ENCODE data around the gene TTLL9. TPM values are rescaled to one million over a fixed set of nuclear protein-coding genes. Genes with fewer than 3 reads are reported as not detected.

The TTLL9 gene
- total and polyA plus RNA-seq, 2 of the 13 experiments (the other 11 are each of a cell fraction or from before 2014, with no cell fraction given) = not detected

- no peak for TF ChIP-seq ZFP37 (CRISPR knock-in tag; IDR thresholded peaks at IDR 0.05; ENCODE audit: borderline replicate concordance)
These were observed 538 bp downstream of the TTLL9 start (continued) for GRCh38 chr20:31870726-31871617.

GRCh38 chr20:31871618-31871954, 1.2 kb downstream of the TTLL9 start:
- ATAC-seq = no peak
- H3K9ac ChIP-seq (ENCODE audit: insufficient read depth, low read depth, low read length) = no peak overlapping the region
- no peak overlapping the region for H3K4me3 ChIP-seq (replicated peaks in 1 of 3; ENCODE audit: insufficient read depth in 1 of 3, low read depth in 2 of 3, low read length in 3 of 3)
- intact Hi-C loops (cut with micrococcal nuclease; ENCODE audit: unreplicated experiment) = no loop called here
- no peaks in the 10 kb centered on the region for H3K36me3 ChIP-seq (replicated peaks in 1 of 2; ENCODE audit: control insufficient read depth in 1 of 2, insufficient read depth in 2 of 2, low read length in 2 of 2)
- no peak for FAIRE-seq
- DNase-seq (ENCODE audit: low spot score) = no peak
- peaks cover 20% of the 10 kb centered on the region for H3K4me1 ChIP-seq (ENCODE audit: insufficient read depth, low read length)
- peaks cover 14 to 53% of the 10 kb centered on the region in 2 experiments; a peak in 4 of 5 replicates for H3K27me3 ChIP-seq (ENCODE audit: control insufficient read depth in 1 of 2, insufficient read depth in 2 of 2, low read length in 2 of 2)
- TF ChIP-seq, protein P1, sequence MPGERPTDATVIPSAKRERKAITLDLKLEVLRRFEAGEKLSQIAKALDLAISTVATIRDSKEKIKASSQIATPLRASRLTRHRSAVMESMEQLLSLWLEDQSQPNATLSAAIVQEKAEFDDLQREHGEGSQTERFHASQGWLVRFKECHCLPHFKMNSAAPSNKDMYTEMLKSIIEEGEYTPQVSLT (CRISPR knock-in tag; IDR thresholded peaks at IDR 0.05; ENCODE audit: borderline replicate concordance, low read depth) = no peak
- TF ChIP-seq MAF1 (CRISPR knock-in tag; IDR thresholded peaks at IDR 0.05; ENCODE audit: borderline replicate concordance) = no peak
- no peaks in the 10 kb centered on the region for H3K9me3 ChIP-seq (ENCODE audit: low read length)
- H4K20me1 ChIP-seq (ENCODE audit: insufficient read depth, low read length) = no peaks in the 10 kb centered on the region
- no peak overlapping the region for H2AFZ ChIP-seq (ENCODE audit: low read length)
- 71% methylated on average over 1 of the region's 1 CpG for WGBS (ENCODE audit: low lambda C conversion rate)
- POLR2A ChIA-PET = interaction anchor here (0.8 to 2.0 kb wide), 2 partner anchors 8 to 80 kb away, joined by 4 to 6 read pairs; partner anchors contain the start of gene PDRG1
- no peaks in the 10 kb centered on the region for H3K79me2 ChIP-seq (ENCODE audit: insufficient read depth, low read length)
- CTCF ChIA-PET (ENCODE audit: low intra/inter-chr PET ratio, low total read pairs) = no interaction called here
- H3K4me2 ChIP-seq (ENCODE audit: low read depth, low read length) = no peak overlapping the region
- H3K27ac ChIP-seq (ENCODE audit: extremely low read length, insufficient read depth, low read length) = no peak overlapping the region
- BruUV-seq (replicated peaks) = no TSS peak
- in situ Hi-C loops (cut with HindIII; ENCODE audit: extremely low pct_ligation_motif_present, low pct_unique_long_range_greater_than_20kb) = no loop called here

DNA sequence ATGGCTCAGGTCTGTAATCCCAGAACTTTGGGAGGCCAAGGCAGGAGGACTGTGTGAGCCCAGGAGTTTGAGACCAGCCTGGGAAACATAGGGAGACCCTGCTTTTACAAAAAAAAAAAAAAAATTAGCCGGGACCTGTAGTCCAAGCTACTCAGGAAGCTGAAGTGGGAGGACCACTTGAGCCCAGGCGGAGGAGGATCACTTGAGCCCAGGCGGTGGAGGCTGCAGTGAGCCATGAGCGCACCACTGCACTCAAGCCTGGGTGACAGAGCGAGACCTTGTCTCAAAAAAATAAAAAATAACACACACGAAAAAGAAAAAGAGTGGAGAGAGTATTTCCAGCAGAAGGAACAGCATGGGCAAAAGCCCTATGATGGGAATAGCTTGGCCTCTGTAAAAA, 2.0 kb downstream of the TTLL9 start:
- 56% methylated on average over 6 of the region's 6 CpGs for WGBS (ENCODE audit: low lambda C conversion rate)
- Histone ChIP-seq H3K9ac (ENCODE audit: insufficient read depth, low read depth, low read length) (no peak overlapping the region), H3K4me2 (ENCODE audit: low read depth, low read length) (no peak overlapping the region), H3K36me3 (replicated peaks in 1 of 2; ENCODE audit: control insufficient read depth in 1 of 2, insufficient read depth in 2 of 2, low read length in 2 of 2) (no peaks in the 10 kb centered on the region), H3K27me3 (ENCODE audit: control insufficient read depth in 1 of 2, insufficient read depth in 2 of 2, low read length in 2 of 2) (peaks cover 14 to 49% of the 10 kb centered on the region in 2 experiments; a peak in 4 of 5 replicates), H3K9me3 (ENCODE audit: low read length) (no peaks in the 10 kb centered on the region), H2AFZ (ENCODE audit: low read length) (no peak overlapping the region), H3K4me1 (ENCODE audit: insufficient read depth, low read length) (peaks cover 20% of the 10 kb centered on the region), H3K79me2 (ENCODE audit: insufficient read depth, low read length) (no peaks in the 10 kb centered on the region), H4K20me1 (ENCODE audit: insufficient read depth, low read length) (no peaks in the 10 kb centered on the region), H3K27ac (ENCODE audit: extremely low read length, insufficient read depth, low read length) (no peak overlapping the region), H3K4me3 (replicated peaks in 1 of 3; ENCODE audit: insufficient read depth in 1 of 3, low read depth in 2 of 3, low read length in 3 of 3) (no peak overlapping the region)
- FAIRE-seq (no peak), DNase-seq (ENCODE audit: low spot score) (no peak), ATAC-seq (no peak)
- BruUV-seq (replicated peaks) = no TSS peak
- CTCF ChIA-PET (ENCODE audit: low intra/inter-chr PET ratio, low total read pairs) = no interaction called here
- POLR2A ChIA-PET = interaction anchor here (2.0 kb wide), 1 partner anchor 8 kb away, joined by 6 read pairs; no protein-coding TSS in a partner anchor
- in situ Hi-C loops (cut with HindIII; ENCODE audit: extremely low pct_ligation_motif_present, low pct_unique_long_range_greater_than_20kb) = no loop called here
- intact Hi-C loops (cut with micrococcal nuclease; ENCODE audit: unreplicated experiment) = no loop called here
- no peak for TF ChIP-seq ZFP1 (CRISPR knock-in tag; IDR thresholded peaks at IDR 0.05)
- no peak for TF ChIP-seq JARID2 (CRISPR knock-in tag; IDR thresholded peaks at IDR 0.05; ENCODE audit: insufficient replicate concordance)
- no peak for TF ChIP-seq ZNF350 (CRISPR knock-in tag; IDR thresholded peaks at IDR 0.05; ENCODE audit: borderline replicate concordance, low read depth)
- TF ChIP-seq ZNF296 (CRISPR knock-in tag; conservative IDR thresholded peaks at IDR 0.05) = no peak
- no peak for TF ChIP-seq ZNF501 (CRISPR knock-in tag; IDR thresholded peaks at IDR 0.05)
- no peak for TF ChIP-seq SP5 (CRISPR knock-in tag; IDR thresholded peaks at IDR 0.05; ENCODE audit: borderline replicate concordance, low read depth)
- no peak for TF ChIP-seq PAWR (CRISPR knock-in tag; IDR thresholded peaks at IDR 0.05; ENCODE audit: borderline replicate concordance)
- no peak for TF ChIP-seq MIXL1 (CRISPR knock-in tag; IDR thresholded peaks at IDR 0.05)
- TF ChIP-seq, protein P2, sequence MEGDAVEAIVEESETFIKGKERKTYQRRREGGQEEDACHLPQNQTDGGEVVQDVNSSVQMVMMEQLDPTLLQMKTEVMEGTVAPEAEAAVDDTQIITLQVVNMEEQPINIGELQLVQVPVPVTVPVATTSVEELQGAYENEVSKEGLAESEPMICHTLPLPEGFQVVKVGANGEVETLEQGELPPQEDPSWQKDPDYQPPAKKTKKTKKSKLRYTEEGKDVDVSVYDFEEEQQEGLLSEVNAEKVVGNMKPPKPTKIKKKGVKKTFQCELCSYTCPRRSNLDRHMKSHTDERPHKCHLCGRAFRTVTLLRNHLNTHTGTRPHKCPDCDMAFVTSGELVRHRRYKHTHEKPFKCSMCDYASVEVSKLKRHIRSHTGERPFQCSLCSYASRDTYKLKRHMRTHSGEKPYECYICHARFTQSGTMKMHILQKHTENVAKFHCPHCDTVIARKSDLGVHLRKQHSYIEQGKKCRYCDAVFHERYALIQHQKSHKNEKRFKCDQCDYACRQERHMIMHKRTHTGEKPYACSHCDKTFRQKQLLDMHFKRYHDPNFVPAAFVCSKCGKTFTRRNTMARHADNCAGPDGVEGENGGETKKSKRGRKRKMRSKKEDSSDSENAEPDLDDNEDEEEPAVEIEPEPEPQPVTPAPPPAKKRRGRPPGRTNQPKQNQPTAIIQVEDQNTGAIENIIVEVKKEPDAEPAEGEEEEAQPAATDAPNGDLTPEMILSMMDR (CRISPR knock-in tag; IDR thresholded peaks at IDR 0.05) = no peak
- no peak for TF ChIP-seq ONECUT2 (CRISPR knock-in tag; IDR thresholded peaks at IDR 0.05)
- TF ChIP-seq SIN3A (IDR thresholded peaks at IDR 0.05; ENCODE audit: borderline replicate concordance, low read depth, low read length) = no peak
- TF ChIP-seq, protein P3, sequence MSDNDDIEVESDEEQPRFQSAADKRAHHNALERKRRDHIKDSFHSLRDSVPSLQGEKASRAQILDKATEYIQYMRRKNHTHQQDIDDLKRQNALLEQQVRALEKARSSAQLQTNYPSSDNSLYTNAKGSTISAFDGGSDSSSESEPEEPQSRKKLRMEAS (IDR thresholded peaks at IDR 0.05) = no peak

All from HepG2 (cell line).